MCF 10A (cell line): ENCODE measurements around the gene CAPZB. TPM values are rescaled to one million over a fixed set of nuclear protein-coding genes. Genes with fewer than 3 reads are reported as not detected.

ENCODE experiments used
- BruUV-seq: library from RNA; stranded (reverse); fragments of 400-500 nt; replicated peaks from 2 replicates; lab custom pipeline; 2021; lab: Mats Ljungman, UMichigan
- CTCF ChIA-PET: fragments of 300-600 bp; sonication (Branson Sonifier 250); formaldehyde crosslinking; extraction: SDS; loops from one replicate; lab custom pipeline; 2021; ENCODE audit warnings: antibody characterized with exemption, inconsistent platforms; lab: Yijun Ruan, JAX
- POLR2A ChIA-PET: fragments of 300-600, 350-650 bp; sonication (Branson Sonifier 250); formaldehyde crosslinking; extraction: SDS; loops from one replicate; lab custom pipeline; 2020; ENCODE audit warnings: antibody characterized with exemption, inconsistent platforms; lab: Yijun Ruan, JAX
- DNase-seq: peaks from one replicate; pipeline ENCODE4 v3.0.0-alpha.2; 2018; ENCODE audit not compliant: unreplicated experiment
- H3K27ac Mint-ChIP-seq: one replicate; pipeline ENCODE4 v1.8.0; 2022; ENCODE audit warnings: mild to moderate bottlenecking, low read depth, mixed read lengths; ENCODE audit not compliant: unreplicated experiment
- H3K27me3 Mint-ChIP-seq: one replicate; pipeline ENCODE4 v1.8.0; 2022; ENCODE audit warnings: mixed read lengths; ENCODE audit not compliant: insufficient read depth, unreplicated experiment
- H3K36me3 Mint-ChIP-seq: one replicate; pipeline ENCODE4 v1.8.0; 2022; ENCODE audit warnings: mild to moderate bottlenecking, moderate library complexity, mixed read lengths; ENCODE audit not compliant: insufficient read depth, unreplicated experiment
- H3K4me1 Mint-ChIP-seq: one replicate; pipeline ENCODE4 v1.8.0; 2022; ENCODE audit warnings: mixed read lengths; ENCODE audit not compliant: insufficient read depth, unreplicated experiment
- H3K4me3 Mint-ChIP-seq: one replicate; pipeline ENCODE4 v1.8.0; 2022; ENCODE audit warnings: mild to moderate bottlenecking, moderate library complexity, mixed read lengths; ENCODE audit not compliant: unreplicated experiment
- H3K9me3 Mint-ChIP-seq: one replicate; pipeline ENCODE4 v1.8.0; 2022; ENCODE audit warnings: mixed read lengths; ENCODE audit not compliant: unreplicated experiment
- CTCF ChIP-seq: fragments of 200-600 bp; IDR thresholded peaks from one replicate; pipeline ENCODE4 v1.8.0; 2022; ENCODE audit warnings: antibody characterized with exemption, mild to moderate bottlenecking; ENCODE audit not compliant: unreplicated experiment
- intact Hi-C: fragments of 100-400 bp; cut with micrococcal nuclease; formaldehyde crosslinking; loops from 2 replicates; pipeline ENCODE4 v1.14.1; 2022
- total RNA-seq: library from RNA; stranded (reverse); gene quantifications from 2 replicates; pipeline ENCODE4 v1.2.3, GENCODE V29; 2022

The CAPZB gene
- total RNA-seq, 1 experiment from 2014 or later, result 252 TPM

DNA sequence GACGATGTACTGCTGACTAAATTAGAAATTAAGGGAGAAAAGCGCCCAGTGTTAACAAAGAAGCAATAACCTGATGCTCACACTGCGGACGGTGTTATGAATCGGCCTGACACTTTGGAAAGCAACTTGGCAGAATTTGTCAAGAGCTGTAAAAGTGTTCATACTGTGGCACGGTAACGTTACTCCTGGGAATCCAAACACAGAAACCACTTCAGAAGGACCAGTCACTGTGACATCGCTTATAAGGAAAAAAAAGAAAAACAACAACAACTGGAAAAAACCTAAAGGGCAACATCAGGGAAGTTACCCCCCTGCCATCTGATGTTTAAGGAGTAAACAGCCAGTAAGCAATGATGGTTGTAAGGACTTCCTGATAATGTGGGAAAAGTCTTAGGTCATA, 27.7 kb downstream of the CAPZB start:
- Mint-ChIP-seq H3K4me3 (no peak overlapping the region), H3K36me3 (peaks cover 15% of the 10 kb centered on the region), H3K27me3 (no peaks in the 10 kb centered on the region), H3K27ac (no peak overlapping the region), H3K4me1 (peaks cover 16% of the 10 kb centered on the region), H3K9me3 (no peaks in the 10 kb centered on the region)
- ChIA-PET POLR2A (no interaction called here), CTCF (interaction anchor here (0.6 to 1.1 kb wide), 2 partner anchors 66 to 101 kb away, joined by 3 to 5 read pairs; no protein-coding TSS in a partner anchor)
- intact Hi-C loops, result no loop called here
- no peak for TF ChIP-seq CTCF
- DNase-seq, result no peak
- BruUV-seq, result no TSS peak

DNA sequence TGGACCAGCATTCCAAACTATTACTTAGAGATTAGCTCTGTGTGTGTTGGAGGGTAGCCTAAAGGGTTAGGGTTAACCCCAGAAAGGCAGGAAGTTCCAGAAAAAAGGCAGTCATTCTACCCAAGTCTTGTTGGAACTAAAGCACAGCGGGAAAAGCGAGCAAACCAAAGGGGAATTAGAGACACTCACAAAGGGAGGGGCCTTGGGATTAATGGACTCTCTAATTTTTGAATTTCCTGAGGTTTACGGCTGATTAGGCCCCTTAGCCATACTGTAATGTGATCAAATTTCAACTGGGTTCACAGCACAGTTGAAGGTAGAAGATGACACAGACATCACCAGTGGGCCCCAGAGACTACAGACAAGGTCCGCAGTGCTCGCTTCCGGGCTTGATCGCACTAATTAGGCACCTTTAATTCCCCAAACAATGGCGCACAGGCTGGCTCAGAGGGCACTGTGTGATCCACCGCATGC, 28.3 kb downstream of the CAPZB start:
- intact Hi-C loops, result no loop called here
- ChIA-PET CTCF (interaction anchor here (0.6 kb wide), 1 partner anchor 102 kb away, joined by 5 read pairs; no protein-coding TSS in a partner anchor), POLR2A (no interaction called here)
- H3K27ac Mint-ChIP-seq, result peak overlapping the region; percentile 12
- peaks cover 15% of the 10 kb centered on the region for H3K36me3 Mint-ChIP-seq
- H3K4me1 Mint-ChIP-seq, result peaks cover 16% of the 10 kb centered on the region
- no peak for DNase-seq
- no TSS peak for BruUV-seq
- no peaks in the 10 kb centered on the region for H3K27me3 Mint-ChIP-seq
- no peaks in the 10 kb centered on the region for H3K9me3 Mint-ChIP-seq
- H3K4me3 Mint-ChIP-seq, result no peak overlapping the region
- no peak for TF ChIP-seq CTCF

GRCh38 chr1:19455353-19455752, 30.0 kb downstream of the CAPZB start:
- no TSS peak for BruUV-seq
- H3K4me3 Mint-ChIP-seq, result no peak overlapping the region
- ChIA-PET CTCF (no interaction called here), POLR2A (no interaction called here)
- no peaks in the 10 kb centered on the region for H3K27me3 Mint-ChIP-seq
- peaks cover 10% of the 10 kb centered on the region for H3K36me3 Mint-ChIP-seq
- no peak for TF ChIP-seq CTCF
- H3K27ac Mint-ChIP-seq, result no peak overlapping the region
- H3K4me1 Mint-ChIP-seq, result peaks cover 26% of the 10 kb centered on the region
- intact Hi-C loops, result no loop called here
- no peaks in the 10 kb centered on the region for H3K9me3 Mint-ChIP-seq
- no peak for DNase-seq

DNA sequence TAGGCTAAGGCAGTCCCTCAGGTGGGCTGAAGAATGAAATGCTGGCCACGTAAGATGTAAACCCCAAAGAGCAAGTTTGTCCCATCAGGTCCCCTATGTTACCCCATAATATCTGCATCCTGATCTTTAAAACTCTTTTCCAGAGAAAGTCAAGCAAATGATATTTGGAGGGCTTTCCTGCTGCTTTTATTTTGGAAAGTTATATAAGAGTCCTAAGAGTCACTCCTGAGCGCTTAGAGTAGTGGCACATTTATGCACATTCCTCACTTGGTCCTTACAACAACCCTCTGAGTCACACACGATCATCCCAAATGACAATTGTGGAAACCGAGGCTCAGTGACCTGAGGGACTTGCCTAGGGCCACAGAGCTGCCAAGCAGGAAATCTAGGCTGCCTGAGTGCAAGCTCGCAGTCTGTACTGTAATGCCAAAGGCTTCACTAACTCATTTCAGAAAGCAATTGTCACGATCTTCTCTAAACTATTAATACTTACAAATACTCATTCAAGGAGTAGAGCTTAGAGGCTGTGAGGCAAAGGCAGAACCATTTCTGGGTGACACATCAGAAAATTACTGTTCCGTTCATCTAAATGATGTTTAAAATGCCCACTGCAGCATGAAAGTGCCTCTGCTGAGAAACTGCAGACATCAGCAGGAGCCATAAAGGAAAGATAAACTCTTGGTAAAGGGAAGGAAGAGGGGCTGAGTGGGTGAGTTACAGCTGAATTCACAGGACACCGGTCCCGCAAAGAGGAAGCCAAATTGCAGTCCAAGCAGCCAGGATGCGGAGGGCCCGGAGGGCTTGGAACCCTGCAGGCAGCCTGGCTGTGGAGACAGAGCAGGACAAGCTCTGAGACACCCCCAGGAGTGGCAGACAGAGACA, 30.8 kb downstream of the CAPZB start:
- no peaks in the 10 kb centered on the region for H3K9me3 Mint-ChIP-seq
- POLR2A ChIA-PET, result interaction anchor here (0.6 kb wide), 1 partner anchor 281 kb away, joined by 3 read pairs; no protein-coding TSS in a partner anchor
- peaks cover 10% of the 10 kb centered on the region for H3K36me3 Mint-ChIP-seq
- intact Hi-C loops, result no loop called here
- TF ChIP-seq CTCF, result no peak
- H3K27ac Mint-ChIP-seq, result no peak overlapping the region
- no TSS peak for BruUV-seq
- no peak for DNase-seq
- no peak overlapping the region for H3K4me3 Mint-ChIP-seq
- CTCF ChIA-PET, result interaction anchor here (0.7 kb wide), 2 partner anchors 54 to 78 kb away, joined by 3 to 4 read pairs; no protein-coding TSS in a partner anchor
- peaks cover 32% of the 10 kb centered on the region for H3K4me1 Mint-ChIP-seq
- no peaks in the 10 kb centered on the region for H3K27me3 Mint-ChIP-seq
